Measurements from ENCODE around the gene AKR7A2. TPM values are rescaled to one million over a fixed set of nuclear protein-coding genes. Genes with fewer than 3 reads are reported as not detected.
A peak's percentile ranks its signal among the peaks of the same experiment; 100 is the strongest.

AKR7A2 gene
- total RNA-seq, 1 experiment from 2014 or later, result 86.6 TPM

- TF ChIP-seq, protein P1, sequence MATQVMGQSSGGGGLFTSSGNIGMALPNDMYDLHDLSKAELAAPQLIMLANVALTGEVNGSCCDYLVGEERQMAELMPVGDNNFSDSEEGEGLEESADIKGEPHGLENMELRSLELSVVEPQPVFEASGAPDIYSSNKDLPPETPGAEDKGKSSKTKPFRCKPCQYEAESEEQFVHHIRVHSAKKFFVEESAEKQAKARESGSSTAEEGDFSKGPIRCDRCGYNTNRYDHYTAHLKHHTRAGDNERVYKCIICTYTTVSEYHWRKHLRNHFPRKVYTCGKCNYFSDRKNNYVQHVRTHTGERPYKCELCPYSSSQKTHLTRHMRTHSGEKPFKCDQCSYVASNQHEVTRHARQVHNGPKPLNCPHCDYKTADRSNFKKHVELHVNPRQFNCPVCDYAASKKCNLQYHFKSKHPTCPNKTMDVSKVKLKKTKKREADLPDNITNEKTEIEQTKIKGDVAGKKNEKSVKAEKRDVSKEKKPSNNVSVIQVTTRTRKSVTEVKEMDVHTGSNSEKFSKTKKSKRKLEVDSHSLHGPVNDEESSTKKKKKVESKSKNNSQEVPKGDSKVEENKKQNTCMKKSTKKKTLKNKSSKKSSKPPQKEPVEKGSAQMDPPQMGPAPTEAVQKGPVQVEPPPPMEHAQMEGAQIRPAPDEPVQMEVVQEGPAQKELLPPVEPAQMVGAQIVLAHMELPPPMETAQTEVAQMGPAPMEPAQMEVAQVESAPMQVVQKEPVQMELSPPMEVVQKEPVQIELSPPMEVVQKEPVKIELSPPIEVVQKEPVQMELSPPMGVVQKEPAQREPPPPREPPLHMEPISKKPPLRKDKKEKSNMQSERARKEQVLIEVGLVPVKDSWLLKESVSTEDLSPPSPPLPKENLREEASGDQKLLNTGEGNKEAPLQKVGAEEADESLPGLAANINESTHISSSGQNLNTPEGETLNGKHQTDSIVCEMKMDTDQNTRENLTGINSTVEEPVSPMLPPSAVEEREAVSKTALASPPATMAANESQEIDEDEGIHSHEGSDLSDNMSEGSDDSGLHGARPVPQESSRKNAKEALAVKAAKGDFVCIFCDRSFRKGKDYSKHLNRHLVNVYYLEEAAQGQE (IDR thresholded peaks at IDR 0.05; ENCODE audit: insufficient read depth in 1 of 2, low read depth in 2 of 2, low read length in 1 of 2), result no peak
- TF ChIP-seq CTCF (IDR thresholded peaks at IDR 0.05), result no peak
- no peak for TF ChIP-seq SIN3A (IDR thresholded peaks at IDR 0.05; ENCODE audit: borderline replicate concordance, insufficient read depth, low read depth, low read length)
- TF ChIP-seq POLR2AphosphoS5 (IDR thresholded peaks at IDR 0.05; ENCODE audit: low read depth, low read length), result no peak
- TF ChIP-seq TCF7L2 (IDR thresholded peaks at IDR 0.05; ENCODE audit: low read depth, low read length), result no peak
- no peak for DNase-seq (ENCODE audit: low read depth, low spot score)
- Histone ChIP-seq H3K27me3 (ENCODE audit: control insufficient read depth, insufficient read depth, low read length) (no peaks in the 10 kb centered on the region), H3K4me1 (ENCODE audit: control insufficient read depth, insufficient read depth, low read length) (peaks cover 11% of the 10 kb centered on the region; the same call in 1 of the 2 replicates), H3K9me3 (ENCODE audit: control insufficient read depth, insufficient read depth, low read depth, low read length) (no peaks in the 10 kb centered on the region), H3K36me3 (ENCODE audit: control insufficient read depth, insufficient read depth, low read length) (peaks cover 5% of the 10 kb centered on the region), H3K27ac (ENCODE audit: low read length) (0 out of 2 replicates have a peak overlapping the region, but pooled peaks have one; percentile 39), H3K4me3 (ENCODE audit: low read depth in 2 of 2, low read length in 2 of 2) (no peak overlapping the region)
- in situ Hi-C loops (cut with HindIII; ENCODE audit: low pct_unique_long_range_greater_than_20kb, low sequenced_read_pairs), result no loop called here
- intact Hi-C loops (cut with micrococcal nuclease; ENCODE audit: unreplicated experiment), result no loop called here
- ChIA-PET POLR2A (no interaction called here), CTCF (no interaction called here)
- no peak for ATAC-seq
- BruUV-seq (replicated peaks), result TSS peak; percentile 34
Measured at GRCh38 chr1:19353596-19353995, 41.7 kb upstream of the AKR7A2 start.

- no peak for ATAC-seq
Measured at GRCh38 chr1:19352839-19353238, 40.9 kb upstream of the AKR7A2 start.

More at GRCh38 chr1:19352839-19353238, 40.9 kb upstream of the AKR7A2 start:
- ChIA-PET CTCF (no interaction called here), POLR2A (no interaction called here)
- no peak for DNase-seq (ENCODE audit: low read depth, low spot score)
- no TSS peak for BruUV-seq (replicated peaks)
- Histone ChIP-seq H3K4me3 (ENCODE audit: low read depth in 2 of 2, low read length in 2 of 2) (no peak overlapping the region), H3K27me3 (ENCODE audit: control insufficient read depth, insufficient read depth, low read length) (no peaks in the 10 kb centered on the region), H3K9me3 (ENCODE audit: control insufficient read depth, insufficient read depth, low read depth, low read length) (no peaks in the 10 kb centered on the region), H3K4me1 (ENCODE audit: control insufficient read depth, insufficient read depth, low read length) (peaks cover 11% of the 10 kb centered on the region; the same call in 1 of the 2 replicates), H3K27ac (ENCODE audit: low read length) (no peak overlapping the region), H3K36me3 (ENCODE audit: control insufficient read depth, insufficient read depth, low read length) (peaks cover 5% of the 10 kb centered on the region)
- in situ Hi-C loops (cut with HindIII; ENCODE audit: low pct_unique_long_range_greater_than_20kb, low sequenced_read_pairs) (no loop called here), intact Hi-C loops (cut with micrococcal nuclease; ENCODE audit: unreplicated experiment) (no loop called here)
- TF ChIP-seq TCF7L2 (IDR thresholded peaks at IDR 0.05; ENCODE audit: low read depth, low read length) (no peak), SIN3A (IDR thresholded peaks at IDR 0.05; ENCODE audit: borderline replicate concordance, insufficient read depth, low read depth, low read length) (no peak), POLR2AphosphoS5 (IDR thresholded peaks at IDR 0.05; ENCODE audit: low read depth, low read length) (no peak), CTCF (IDR thresholded peaks at IDR 0.05) (no peak)
- TF ChIP-seq, protein P1 (IDR thresholded peaks at IDR 0.05; ENCODE audit: insufficient read depth in 1 of 2, low read depth in 2 of 2, low read length in 1 of 2), result no peak

Measured in Panc1 (cell line).